Left lobe of liver (tissue), 2 donors: ENCODE data around the gene PDCD1. TPM values are rescaled to one million over a fixed set of nuclear protein-coding genes. Genes with fewer than 3 reads are reported as not detected.
A peak's percentile ranks its signal among the peaks of the same experiment; 100 is the strongest.
"Not testable (repeated sequence)": the region's sequence is repeated elsewhere in the genome, so short reads cannot be mapped to it uniquely, and the experiment has no call there.

Experiments used
- ATAC-seq: fragments of 200-7000 bp; cut with Tn5 transposase; one replicate; pipeline ENCODE4 v1.9.1; 2020; ENCODE audit warnings: mild to moderate bottlenecking, moderate library complexity
- DNase-seq: peaks from one replicate; pipeline ENCODE4 v3.0.0-alpha.2; 2020; ENCODE audit warnings: low spot score
- total RNA-seq: library from RNA; stranded (reverse); gene quantifications from one replicate; pipeline ENCODE4 v1.2.1, GENCODE V29; 2021
- donor health status: DM: no; HTN: no; CAD: no; lungs with moderate emphysema.
- donor health status: DM: no; HTN: yes; CAD: no.

Gene PDCD1
- total RNA-seq, 1 donor from 2014 or later: 0.18 TPM

- peak; percentile 74 for ATAC-seq
- DNase-seq: peak; percentile 62
These were observed 55.0 kb downstream of the PDCD1 start for GRCh38 chr2:241803387-241804325.

GRCh38 chr2:241802421-241803318 lies 56.0 kb downstream of the PDCD1 start:
- ATAC-seq (no peak), DNase-seq (no peak)

DNA sequence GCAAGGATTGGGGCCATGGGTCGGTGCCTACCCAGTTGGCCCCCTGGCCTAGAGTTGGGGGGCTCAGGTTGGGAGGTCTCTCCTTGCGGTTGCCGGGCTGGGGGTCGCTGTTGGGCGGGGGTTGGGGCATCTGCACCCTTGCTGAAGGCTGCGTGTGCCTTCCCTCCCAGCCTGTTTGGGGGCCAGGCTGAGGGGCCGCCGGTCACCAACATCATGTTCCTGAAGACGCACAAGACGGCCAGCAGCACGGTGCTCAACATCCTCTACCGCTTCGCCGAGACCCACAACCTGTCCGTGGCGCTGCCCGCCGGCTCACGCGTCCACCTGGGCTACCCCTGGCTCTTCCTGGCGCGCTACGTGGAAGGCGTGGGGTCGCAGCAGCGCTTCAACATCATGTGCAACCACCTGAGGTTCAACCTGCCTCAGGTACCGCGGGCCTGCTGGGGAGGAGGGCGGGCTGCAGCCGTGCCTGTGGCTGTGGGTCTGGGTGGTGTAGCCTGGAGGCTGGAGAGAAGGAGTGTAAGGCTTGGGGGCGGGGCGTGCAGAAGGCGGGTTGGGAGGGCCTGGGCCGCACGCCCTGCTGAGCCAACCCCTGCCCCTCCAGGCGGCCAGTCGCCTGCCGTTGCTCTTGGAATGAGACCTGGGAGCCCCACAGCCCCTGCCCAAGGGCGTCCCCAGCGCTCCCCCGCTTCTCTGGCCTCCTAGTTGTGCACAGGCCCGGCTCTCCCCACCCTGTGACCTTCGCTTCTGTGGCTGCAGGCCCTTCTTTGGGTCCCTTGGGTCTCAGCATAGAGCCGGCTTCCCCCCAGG lies 56.9 kb downstream of the PDCD1 start:
- ATAC-seq (no peak), DNase-seq (no peak)

- not testable (repeated sequence) for DNase-seq, ATAC-seq
These were observed 58.3 kb downstream of the PDCD1 start for GRCh38 chr2:241800198-241800903.

Other genes starting within 250 kb of the PDCD1 start
- 29.1 TPM for gene THAP4, start 221.7 kb downstream of the PDCD1 start, total RNA-seq
- 41.5 TPM for gene ATG4B, start 221.2 kb downstream of the PDCD1 start, total RNA-seq
- gene DTYMK, start 172.1 kb downstream of the PDCD1 start, total RNA-seq: 11.5 TPM
- gene ING5, start 156.9 kb downstream of the PDCD1 start, total RNA-seq: 20.7 TPM
- gene D2HGDH, start 124.3 kb downstream of the PDCD1 start, total RNA-seq: 45.5 TPM
- 0.55 TPM for gene GAL3ST2, start 82.1 kb downstream of the PDCD1 start, total RNA-seq
- 109 TPM for gene NEU4, start 49.7 kb downstream of the PDCD1 start, total RNA-seq
- gene RTP5, start 10.8 kb upstream of the PDCD1 start, total RNA-seq: not detected